Muscle layer of colon (tissue), 2 donors: ENCODE results near the gene KLHDC4.

Experiments used
- H3K27ac ChIP-seq: one replicate; pipeline ENCODE4 v1.7.0; 2013; ENCODE audit warnings: low read depth, mild to moderate bottlenecking, low read length, moderate library complexity
- H3K27me3 ChIP-seq, 2 donors: one replicate each; pipeline ENCODE4 v1.7.0; 2013; ENCODE audit warnings: low read length in 2 of 2, mild to moderate bottlenecking in 2 of 2; ENCODE audit not compliant: insufficient read depth in 2 of 2, control insufficient read depth in 1 of 2
- H3K36me3 ChIP-seq: one replicate; pipeline ENCODE4 v1.7.0; 2013; ENCODE audit warnings: mild to moderate bottlenecking, low read length; ENCODE audit not compliant: insufficient read depth
- H3K4me1 ChIP-seq: one replicate; pipeline ENCODE4 v1.7.0; 2013; ENCODE audit warnings: mild to moderate bottlenecking, low read length; ENCODE audit not compliant: insufficient read depth
- H3K4me3 ChIP-seq, 2 donors: one replicate each; pipeline ENCODE4 v1.7.0; 2013; ENCODE audit warnings: low read length in 2 of 2, low read depth in 1 of 2, mild to moderate bottlenecking in 1 of 2, moderate library complexity in 1 of 2
- H3K9ac ChIP-seq: one replicate; pipeline ENCODE4 v1.7.0; 2013; ENCODE audit warnings: low read length
- H3K9me3 ChIP-seq: one replicate; pipeline ENCODE4 v1.7.0; 2013; ENCODE audit warnings: mild to moderate bottlenecking, low read length
- donor health status: abdominal sarcoma.
- donor health status: Adenocarcinoma of cecum.

The KLHDC4 gene

DNA sequence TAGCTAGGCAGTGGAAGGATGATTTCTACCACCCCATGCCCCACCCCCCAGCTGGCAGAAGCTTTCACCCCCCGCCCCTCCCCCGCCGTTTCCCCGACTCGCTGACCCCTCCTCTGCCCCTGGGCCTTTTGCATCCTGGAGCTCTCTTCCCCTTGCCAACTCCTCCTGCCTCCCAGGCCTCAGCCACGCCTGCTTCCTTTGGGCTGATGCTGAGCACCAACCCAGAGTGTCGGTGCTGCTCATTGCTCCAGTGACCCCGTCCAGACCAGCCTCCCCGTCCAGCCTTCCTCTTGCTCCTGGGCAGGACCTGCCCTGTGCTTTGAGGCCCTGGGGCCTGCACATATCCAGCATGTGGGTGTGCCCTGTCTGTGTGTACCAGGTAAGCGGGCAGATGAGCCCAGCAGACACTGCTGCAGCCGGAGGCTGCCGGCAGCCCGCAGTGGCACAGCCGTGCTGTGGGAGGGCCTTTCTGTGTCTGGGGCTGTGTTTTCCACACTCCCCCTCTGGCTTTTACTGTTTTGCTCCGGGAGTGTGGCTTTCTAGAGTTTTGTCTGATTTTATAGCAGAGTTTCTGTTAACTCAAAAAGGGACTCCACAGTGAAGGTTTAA, 90.6 kb downstream of the KLHDC4 start:
- no peaks in the 10 kb centered on the region for H3K4me1 ChIP-seq
- H3K27ac ChIP-seq, result no peak overlapping the region
- H3K27me3 ChIP-seq, result no peaks in the 10 kb centered on the region
- no peaks in the 10 kb centered on the region for H3K9me3 ChIP-seq
- no peak overlapping the region for H3K4me3 ChIP-seq
- no peak overlapping the region for H3K9ac ChIP-seq
- no peaks in the 10 kb centered on the region for H3K36me3 ChIP-seq

DNA sequence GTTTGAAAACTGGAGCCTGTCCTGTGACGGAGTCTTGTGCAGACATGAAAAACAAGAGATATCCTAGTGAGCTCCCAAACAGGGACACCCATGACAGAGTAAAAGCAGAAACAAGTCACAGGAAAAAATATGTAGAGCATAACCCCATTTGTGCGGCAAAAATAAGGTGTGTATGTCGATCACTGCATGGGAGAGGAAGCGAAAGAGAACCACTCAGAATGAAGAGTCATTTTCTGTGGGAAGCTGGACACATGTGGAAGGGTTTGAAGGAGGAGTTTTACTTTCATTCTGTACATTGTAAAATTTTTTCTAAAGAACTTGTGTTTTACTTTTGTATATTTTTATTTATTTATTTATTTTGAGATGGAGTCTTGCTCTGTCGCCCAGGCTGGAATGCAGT, 91.4 kb downstream of the KLHDC4 start:
- Histone ChIP-seq H3K9ac (no peak overlapping the region), H3K9me3 (no peaks in the 10 kb centered on the region), H3K4me1 (no peaks in the 10 kb centered on the region), H3K27ac (no peak overlapping the region), H3K4me3 (no peak overlapping the region), H3K36me3 (no peaks in the 10 kb centered on the region), H3K27me3 (no peaks in the 10 kb centered on the region)

DNA sequence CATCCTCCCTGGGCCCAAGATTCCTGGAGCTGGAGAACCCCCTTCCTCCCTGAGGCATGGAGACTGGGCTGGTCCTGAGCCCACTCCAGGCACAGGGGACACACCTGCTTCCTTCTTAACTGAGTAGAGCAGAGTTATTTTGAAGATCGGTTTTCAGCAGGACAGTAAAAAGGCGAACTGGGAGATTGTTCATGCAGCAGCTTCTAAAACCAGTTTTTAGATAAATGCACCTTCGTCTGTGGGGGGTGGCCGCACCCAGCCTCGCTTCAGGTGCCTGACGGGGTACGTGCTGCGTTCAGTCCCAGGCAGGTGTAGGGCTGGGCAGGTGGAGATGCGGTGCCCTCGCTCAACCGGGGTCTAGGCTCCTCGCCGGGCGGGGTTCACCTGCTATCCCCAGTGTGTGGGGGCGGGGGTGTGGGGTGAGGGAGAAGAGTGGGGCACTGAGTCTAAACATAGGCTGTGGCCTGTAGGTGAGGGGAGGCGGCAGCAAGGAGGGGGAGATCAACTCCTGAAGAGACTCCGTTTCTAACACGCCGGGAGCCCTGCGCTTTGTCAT, 94.0 kb downstream of the KLHDC4 start:
- Histone ChIP-seq H3K9me3 (no peaks in the 10 kb centered on the region), H3K4me3 (no peak overlapping the region), H3K27ac (no peak overlapping the region), H3K36me3 (no peaks in the 10 kb centered on the region), H3K27me3 (peaks cover 0 to 8% of the 10 kb centered on the region in 2 donors), H3K4me1 (no peaks in the 10 kb centered on the region), H3K9ac (no peak overlapping the region)

DNA sequence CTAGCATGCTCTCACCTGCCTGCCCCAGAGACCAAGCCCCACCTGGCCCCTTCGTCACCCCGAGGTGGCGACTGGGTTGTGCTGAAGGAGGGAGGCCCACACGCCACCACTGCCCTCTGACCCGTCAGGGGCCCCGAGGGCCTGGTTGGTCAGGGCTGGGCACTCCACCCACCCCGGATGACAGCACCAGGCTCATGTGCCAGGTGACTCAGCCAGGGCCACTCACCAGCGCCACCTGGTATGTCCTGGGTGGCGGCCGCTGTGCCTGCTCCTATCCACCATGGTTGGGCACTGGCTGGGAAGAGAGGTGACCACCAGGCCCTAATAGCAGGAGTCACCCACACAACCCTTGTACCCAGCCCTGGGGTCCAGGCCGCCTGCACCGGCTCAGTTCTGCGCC, 94.6 kb downstream of the KLHDC4 start:
- H3K27me3 ChIP-seq, result peaks cover 0 to 8% of the 10 kb centered on the region in 2 donors
- no peak overlapping the region for H3K4me3 ChIP-seq
- H3K9ac ChIP-seq, result no peak overlapping the region

DNA sequence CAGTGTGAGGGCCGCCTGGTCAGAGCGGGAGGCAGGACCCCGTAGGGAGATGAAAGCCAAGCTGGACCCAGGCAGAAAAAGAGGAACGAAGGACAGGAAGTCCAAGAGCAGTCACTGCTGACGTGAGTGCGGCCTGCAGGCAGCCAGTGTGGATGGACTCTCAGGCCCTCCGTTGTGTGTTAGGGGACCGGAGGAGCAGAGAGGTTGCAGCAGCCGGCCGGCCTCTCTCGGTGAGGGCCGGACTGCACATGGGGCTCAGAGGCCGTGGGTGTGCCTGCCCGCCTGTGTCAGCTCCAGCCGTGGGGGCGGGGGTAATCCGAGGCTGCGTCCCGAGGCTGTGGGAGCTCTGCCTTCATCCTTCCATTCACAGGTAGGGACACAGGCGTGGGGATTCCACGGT, 96.1 kb downstream of the KLHDC4 start:
- peaks cover 0 to 8% of the 10 kb centered on the region in 2 donors for H3K27me3 ChIP-seq
- H3K27ac ChIP-seq, result no peak overlapping the region
- H3K4me3 ChIP-seq, result no peak overlapping the region
- H3K4me1 ChIP-seq, result no peaks in the 10 kb centered on the region
- no peaks in the 10 kb centered on the region for H3K9me3 ChIP-seq
- no peaks in the 10 kb centered on the region for H3K36me3 ChIP-seq
- H3K9ac ChIP-seq, result no peak overlapping the region

More for the DNA sequence above, 94.6 kb downstream of the KLHDC4 start:
- Histone ChIP-seq H3K4me1 (no peaks in the 10 kb centered on the region), H3K36me3 (no peaks in the 10 kb centered on the region), H3K27ac (no peak overlapping the region), H3K9me3 (no peaks in the 10 kb centered on the region)

DNA sequence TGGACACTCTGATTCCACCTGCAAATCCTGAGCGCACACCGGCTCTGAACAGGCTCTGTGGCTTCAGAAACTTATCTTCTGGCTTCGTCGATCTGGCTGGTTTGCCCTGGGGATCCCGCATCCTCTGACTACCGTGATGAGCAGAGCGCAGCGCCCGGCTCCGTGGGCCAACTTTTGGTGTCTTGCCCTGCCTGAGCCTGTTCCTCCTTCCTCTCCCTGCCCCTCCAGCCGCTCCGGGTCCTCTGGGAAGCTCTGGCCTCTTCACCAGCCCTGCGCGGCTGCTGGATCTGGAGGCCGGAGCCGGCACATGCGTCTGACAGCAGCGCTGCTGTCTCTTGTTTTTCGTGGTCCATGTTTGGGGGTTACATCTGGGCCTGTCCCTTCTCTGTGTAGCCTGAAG, 97.8 kb downstream of the KLHDC4 start:
- Histone ChIP-seq H3K9me3 (no peaks in the 10 kb centered on the region), H3K4me3 (no peak overlapping the region), H3K4me1 (no peaks in the 10 kb centered on the region), H3K9ac (no peak overlapping the region), H3K36me3 (no peaks in the 10 kb centered on the region), H3K27ac (no peak overlapping the region), H3K27me3 (peaks cover 0 to 8% of the 10 kb centered on the region in 2 donors)

DNA sequence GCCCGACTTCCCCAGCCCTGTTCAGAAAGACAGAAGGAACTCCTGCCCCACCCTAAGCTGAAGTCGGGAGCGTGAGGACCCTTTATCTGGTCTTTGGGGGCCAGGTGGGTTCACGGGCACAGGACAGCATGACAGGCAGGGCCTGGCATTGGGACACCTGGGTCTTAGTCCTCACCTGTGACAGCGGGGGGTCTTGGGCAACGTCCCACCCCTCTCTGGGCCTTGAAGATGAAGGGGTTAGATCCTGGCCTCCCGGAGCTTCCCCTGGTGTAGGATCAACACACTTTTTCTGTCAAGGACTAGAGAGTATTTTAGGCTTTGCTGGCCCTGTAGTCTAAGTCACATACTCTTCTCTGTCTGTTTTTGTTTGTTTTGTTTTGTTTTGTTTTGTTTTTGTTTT, 98.3 kb downstream of the KLHDC4 start:
- Histone ChIP-seq H3K36me3 (no peaks in the 10 kb centered on the region), H3K9me3 (no peaks in the 10 kb centered on the region), H3K4me3 (no peak overlapping the region), H3K27ac (no peak overlapping the region), H3K9ac (no peak overlapping the region), H3K27me3 (peaks cover 0 to 11% of the 10 kb centered on the region in 2 donors), H3K4me1 (no peaks in the 10 kb centered on the region)

DNA sequence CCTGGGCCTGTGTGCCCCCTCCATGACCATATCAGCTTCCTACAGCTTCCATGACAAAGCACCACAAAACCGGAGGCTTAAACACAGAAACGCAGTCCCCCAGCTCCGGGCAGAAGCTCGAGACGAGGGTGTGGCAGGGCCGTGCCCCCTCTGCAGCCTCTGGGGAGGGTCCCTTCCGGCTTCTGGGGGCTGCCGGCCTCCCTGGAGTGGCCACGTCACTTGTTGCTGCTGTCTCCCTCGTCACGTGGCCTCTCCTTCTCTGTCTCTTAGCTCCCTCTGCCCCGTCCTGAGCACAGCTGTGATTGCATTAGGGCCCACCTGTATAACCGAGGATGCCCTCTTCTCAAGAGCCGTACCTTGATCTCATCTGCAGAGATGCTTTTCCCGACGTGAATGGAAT, 98.9 kb downstream of the KLHDC4 start:
- no peaks in the 10 kb centered on the region for H3K36me3 ChIP-seq
- peaks cover 0 to 13% of the 10 kb centered on the region in 2 donors for H3K27me3 ChIP-seq
- no peak overlapping the region for H3K9ac ChIP-seq
- H3K9me3 ChIP-seq, result no peaks in the 10 kb centered on the region
- H3K4me1 ChIP-seq, result no peaks in the 10 kb centered on the region
- no peak overlapping the region for H3K4me3 ChIP-seq
- no peak overlapping the region for H3K27ac ChIP-seq

DNA sequence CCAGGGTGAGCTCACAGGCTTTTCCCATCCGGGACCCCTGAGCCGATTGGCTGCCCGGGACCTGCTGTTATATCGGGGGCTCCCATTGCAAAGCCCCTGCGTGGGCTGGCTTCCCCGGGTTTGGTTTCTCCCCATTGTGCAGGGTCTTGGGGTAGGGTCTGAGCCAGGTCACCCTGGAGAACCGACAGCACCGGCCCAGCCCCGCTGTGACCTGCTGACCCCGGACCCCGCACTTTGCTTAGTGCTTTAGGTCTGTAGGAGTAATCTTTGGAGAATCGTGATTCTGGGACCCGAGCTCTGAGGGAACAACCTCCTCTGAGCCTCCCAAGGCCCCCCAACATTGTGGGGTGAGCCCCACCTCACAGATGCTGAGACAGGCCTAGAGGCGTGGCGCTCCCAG, 100.6 kb downstream of the KLHDC4 start:
- H3K9ac ChIP-seq, result no peak overlapping the region
- H3K4me3 ChIP-seq, result no peak overlapping the region
- no peaks in the 10 kb centered on the region for H3K9me3 ChIP-seq
- H3K4me1 ChIP-seq, result no peaks in the 10 kb centered on the region
- H3K27me3 ChIP-seq, result peaks cover 0 to 13% of the 10 kb centered on the region in 2 donors
- H3K27ac ChIP-seq, result no peak overlapping the region
- no peaks in the 10 kb centered on the region for H3K36me3 ChIP-seq

DNA sequence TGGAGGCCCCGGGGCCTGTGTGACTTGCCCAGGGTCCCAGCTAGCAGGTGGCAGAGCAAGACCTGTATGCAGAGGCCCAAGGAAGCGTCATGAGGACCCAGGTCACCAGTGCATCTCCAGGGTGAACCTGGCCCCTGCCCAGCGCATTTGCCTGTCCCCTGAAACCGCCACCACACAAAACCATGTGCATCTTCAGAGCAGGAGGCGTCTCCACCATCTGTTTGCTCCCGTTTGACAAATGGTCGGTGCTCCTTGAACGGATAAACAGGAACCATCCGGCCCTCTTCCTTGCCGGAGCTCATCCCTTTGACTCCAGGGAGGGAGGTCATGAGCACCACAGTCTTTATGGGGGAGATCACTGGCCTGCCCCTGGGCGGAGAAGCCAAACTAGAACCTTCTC, 101.0 kb downstream of the KLHDC4 start:
- H3K36me3 ChIP-seq, result no peaks in the 10 kb centered on the region
- peaks cover 0 to 13% of the 10 kb centered on the region in 2 donors for H3K27me3 ChIP-seq
- H3K4me3 ChIP-seq, result no peak overlapping the region

DNA sequence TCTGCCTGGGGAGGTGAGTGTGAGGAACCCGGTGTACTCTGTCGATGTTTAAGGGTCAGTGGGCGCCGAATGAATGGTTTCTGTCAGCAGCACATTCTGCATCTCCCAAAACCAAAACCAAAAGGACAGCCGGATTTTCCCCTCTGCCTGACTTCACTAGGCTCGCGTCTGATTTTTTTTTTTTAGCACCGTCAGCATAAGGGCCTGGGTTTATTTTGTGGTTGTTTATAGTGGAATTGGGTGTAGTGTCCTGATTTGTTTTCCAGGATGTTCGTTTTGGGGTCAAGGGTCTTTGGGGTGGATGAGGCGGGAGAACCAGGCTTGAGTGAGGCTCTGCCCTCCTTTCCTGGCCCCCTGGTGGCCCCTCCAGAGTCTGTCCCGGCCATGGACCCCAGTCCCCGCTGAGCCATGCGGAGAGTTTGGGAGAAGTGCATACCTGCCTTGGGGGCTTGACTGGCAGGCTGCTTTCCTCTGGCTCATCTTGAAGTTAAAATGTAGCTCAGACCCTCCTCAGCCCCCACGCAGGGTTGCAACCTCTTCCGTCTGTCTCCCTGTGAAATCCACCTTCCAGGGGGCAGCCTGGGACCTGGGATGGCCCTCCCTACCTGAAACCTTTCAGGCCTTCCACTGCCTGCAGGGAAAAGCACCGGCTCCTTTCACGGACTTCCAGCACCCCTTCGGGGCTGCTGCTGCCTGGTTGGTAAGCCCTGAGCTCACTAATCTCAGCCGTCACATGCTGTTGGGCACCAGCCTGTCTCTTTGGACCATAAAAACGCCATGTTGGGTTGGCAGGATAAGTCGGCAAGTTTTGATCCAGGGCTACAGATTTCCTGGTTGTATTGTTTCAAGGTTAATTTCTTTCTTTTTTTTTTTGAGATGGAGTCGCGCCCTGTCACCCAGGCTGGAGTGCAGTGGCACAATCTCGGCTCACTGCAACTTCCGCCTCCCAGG, 103.3 kb downstream of the KLHDC4 start:
- no peak overlapping the region for H3K4me3 ChIP-seq
- H3K27me3 ChIP-seq, result peaks cover 0 to 5% of the 10 kb centered on the region in 2 donors
- H3K9me3 ChIP-seq, result no peaks in the 10 kb centered on the region
- H3K4me1 ChIP-seq, result no peaks in the 10 kb centered on the region
- no peak overlapping the region for H3K27ac ChIP-seq
- no peaks in the 10 kb centered on the region for H3K36me3 ChIP-seq
- no peak overlapping the region for H3K9ac ChIP-seq

More for the DNA sequence above, 101.0 kb downstream of the KLHDC4 start:
- no peak overlapping the region for H3K9ac ChIP-seq
- H3K9me3 ChIP-seq, result no peaks in the 10 kb centered on the region
- no peak overlapping the region for H3K27ac ChIP-seq
- H3K4me1 ChIP-seq, result no peaks in the 10 kb centered on the region
